ENCODE data around the gene SYT15.
"Not testable (repeated sequence)": the region's sequence is repeated elsewhere in the genome, so short reads cannot be mapped to it uniquely, and the experiment has no call there.

SYT15 gene

GRCh38 chr10:46557319-46558121, 21.4 kb upstream of the SYT15 start:
- DNase-seq = no peak

GRCh38 chr10:46558122-46558391, 20.9 kb upstream of the SYT15 start:
- no peak for DNase-seq

GRCh38 chr10:46558392-46559185, 20.3 kb upstream of the SYT15 start:
- DNase-seq = no peak

- DNase-seq = no peak
Observed at GRCh38 chr10:46559231-46559671, 19.7 kb upstream of the SYT15 start.

DNA sequence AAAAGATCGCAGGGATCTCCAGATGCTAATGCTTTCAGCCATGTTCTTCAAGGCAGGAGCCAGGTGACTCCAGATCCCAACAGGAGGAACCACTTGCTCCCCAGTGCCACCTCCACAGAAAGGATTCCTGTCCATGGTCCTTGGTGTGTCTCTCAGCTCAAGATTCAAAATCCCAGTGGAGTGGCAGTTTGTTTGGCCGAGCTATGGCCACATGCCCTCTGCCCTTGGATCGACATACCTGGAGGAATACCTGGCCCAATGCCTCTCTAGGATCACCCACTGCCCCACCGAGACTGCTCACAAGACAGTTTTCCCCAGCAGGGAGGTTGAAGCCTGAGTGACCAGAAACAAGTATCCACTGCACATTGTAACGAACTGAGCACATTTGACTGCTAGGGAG, 18.5 kb upstream of the SYT15 start:
- DNase-seq = no peak

DNA sequence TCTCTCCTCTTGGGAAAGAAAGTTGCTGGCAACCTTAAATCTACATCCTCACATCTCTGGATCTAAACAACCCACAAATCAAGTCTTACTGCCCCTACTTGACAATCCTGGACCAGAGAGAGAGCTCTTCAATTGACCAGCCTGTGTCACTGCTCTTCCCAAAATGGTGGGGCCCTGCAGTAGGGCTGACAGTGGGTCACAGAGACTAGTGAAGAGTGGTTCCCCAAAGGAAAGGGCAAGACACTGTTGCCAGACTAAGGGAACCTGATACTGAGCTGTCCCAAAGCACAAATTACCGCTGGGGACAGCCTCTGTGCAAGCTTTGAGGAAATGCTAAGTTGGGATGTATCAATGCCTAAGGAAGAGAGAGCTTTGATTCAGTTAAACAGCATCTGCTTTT, 18.0 kb upstream of the SYT15 start:
- no peak for DNase-seq

- peak; percentile 42 for DNase-seq
Observed at GRCh38 chr10:46565591-46566332, 13.2 kb upstream of the SYT15 start.

GRCh38 chr10:46567151-46567550, 11.8 kb upstream of the SYT15 start:
- not testable (repeated sequence) for DNase-seq

- not testable (repeated sequence) for DNase-seq
Observed at GRCh38 chr10:46570655-46571054, 8.3 kb upstream of the SYT15 start.

DNA sequence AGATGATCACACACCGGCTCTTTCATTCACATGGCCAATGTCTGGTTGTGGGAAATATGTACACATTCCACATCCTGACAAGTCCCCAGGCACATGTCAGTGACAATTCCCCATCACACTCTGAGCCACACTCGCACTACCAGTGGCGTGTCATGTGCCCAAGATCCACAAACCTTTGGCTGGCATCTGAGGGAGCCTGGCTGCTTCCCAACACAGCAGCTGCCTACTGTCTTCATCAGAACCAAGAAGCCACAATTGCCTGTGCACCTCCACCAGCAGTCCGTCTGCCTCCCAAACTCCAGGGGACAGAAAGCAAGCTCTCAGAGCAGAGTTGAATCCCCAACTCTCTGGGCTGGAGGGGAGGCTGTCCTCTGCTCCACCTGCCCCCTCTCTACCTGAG, 6.2 kb upstream of the SYT15 start:
- DNase-seq = not testable (repeated sequence)

DNA sequence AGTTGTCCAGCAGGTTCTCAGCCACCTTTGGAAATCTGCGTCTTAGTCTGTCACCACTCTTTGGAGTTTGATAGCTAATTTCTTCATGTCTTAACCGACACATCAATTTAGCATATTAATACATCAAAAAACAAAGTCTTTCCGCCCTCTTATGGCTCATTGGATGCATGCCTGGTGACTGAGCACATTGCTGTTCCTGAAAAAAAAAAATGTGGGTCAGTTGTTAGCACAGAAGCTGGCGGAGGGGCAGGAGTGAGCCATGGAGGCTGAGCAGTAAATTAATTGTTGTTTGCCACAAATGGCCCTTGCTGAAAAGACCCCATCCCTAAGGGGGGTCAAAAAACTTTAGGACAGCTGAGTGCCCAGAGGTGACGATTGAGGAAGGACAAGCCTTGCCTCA, 5.6 kb upstream of the SYT15 start:
- DNase-seq = not testable (repeated sequence)

DNA sequence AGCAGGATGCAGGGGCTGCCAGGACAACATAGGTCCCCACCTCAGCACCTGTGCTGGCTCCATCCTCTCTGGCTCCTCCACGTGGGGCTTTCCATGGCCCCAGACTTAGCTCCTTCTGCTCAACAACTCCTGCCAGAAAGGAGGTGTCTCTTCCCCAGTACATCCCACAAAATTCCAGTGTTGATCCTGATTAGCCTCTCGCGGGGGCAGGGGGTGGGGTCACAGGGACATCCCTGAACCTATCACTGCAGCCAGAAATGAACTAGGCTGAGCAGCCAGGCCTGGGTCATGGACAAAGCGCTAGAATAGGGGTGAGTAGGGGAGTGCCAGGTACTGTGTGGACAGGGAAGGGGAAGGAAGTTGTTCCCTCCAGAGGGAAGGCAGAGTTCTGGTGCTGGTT, 5.0 kb upstream of the SYT15 start:
- DNase-seq = not testable (repeated sequence)

GRCh38 chr10:46577624-46578473, 1.1 kb upstream of the SYT15 start:
- not testable (repeated sequence) for DNase-seq

DNA sequence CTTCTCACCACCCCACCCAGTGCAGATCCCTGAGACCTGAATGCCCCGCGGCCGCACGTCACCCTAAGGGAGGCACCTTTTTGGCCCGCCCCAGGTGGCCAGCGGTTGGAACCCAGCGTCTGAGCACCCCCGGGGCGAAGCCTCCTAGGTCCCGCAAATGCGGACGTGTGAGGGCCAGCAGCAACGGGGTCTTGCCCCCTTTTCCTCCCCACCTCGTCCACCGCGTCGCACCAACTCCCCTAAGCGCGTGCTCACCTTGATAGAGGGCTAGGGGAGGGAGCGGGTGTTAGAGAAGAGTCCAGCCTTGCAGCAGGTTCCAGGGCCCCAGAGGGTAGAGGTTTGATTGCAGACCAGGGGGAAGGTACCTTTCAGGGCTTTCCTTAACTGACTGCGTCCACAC, 450 bp downstream of the SYT15 start:
- not testable (repeated sequence) for DNase-seq

DNA sequence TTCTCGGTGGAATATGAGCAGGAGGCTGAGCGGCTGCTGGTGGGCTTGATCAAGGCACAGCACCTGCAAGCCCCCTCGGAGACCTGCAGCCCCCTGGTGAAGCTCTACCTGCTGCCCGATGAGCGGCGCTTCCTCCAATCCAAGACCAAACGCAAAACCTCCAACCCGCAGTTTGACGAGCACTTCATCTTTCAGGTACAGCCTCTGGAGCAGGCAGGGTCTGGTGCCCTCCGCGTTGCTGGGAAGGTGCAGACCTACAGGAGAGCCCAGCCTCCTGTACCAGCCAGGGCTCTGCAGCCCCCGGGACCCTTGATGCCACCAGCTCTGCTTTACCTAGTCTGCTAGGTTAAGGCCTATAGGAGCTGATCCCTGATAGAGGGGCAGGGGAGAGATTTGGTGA, 3.1 kb downstream of the SYT15 start:
- DNase-seq = not testable (repeated sequence)

DNA sequence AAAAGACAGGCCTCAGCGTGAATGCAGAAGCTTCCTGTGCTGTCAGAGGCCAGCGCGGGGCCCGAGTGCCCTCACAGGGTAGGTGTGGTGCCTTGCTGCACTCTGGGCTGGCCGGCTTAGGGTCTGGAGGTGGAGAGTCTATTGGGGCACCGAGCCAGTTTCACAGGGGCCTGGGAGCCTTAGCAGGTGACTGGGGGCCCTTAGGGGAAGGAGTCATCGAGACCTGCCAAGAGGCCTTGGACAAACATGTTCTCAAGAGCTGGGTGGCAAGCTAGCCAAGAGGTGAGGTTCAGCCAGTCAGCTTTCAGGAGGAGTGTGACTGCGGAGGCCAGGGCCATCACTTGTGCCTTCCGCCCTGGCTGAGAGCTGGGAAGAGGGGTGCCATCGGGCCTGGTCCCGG, 3.6 kb downstream of the SYT15 start:
- not testable (repeated sequence) for DNase-seq

- DNase-seq = not testable (repeated sequence)
Observed at GRCh38 chr10:46584196-46584595, 5.3 kb downstream of the SYT15 start.

- DNase-seq = not testable (repeated sequence)
Observed at GRCh38 chr10:46585246-46585645, 6.3 kb downstream of the SYT15 start.

- DNase-seq = not testable (repeated sequence)
Observed at GRCh38 chr10:46587546-46587945, 8.6 kb downstream of the SYT15 start.

- not testable (repeated sequence) for DNase-seq
Observed at GRCh38 chr10:46588221-46588620, 9.3 kb downstream of the SYT15 start.

DNA sequence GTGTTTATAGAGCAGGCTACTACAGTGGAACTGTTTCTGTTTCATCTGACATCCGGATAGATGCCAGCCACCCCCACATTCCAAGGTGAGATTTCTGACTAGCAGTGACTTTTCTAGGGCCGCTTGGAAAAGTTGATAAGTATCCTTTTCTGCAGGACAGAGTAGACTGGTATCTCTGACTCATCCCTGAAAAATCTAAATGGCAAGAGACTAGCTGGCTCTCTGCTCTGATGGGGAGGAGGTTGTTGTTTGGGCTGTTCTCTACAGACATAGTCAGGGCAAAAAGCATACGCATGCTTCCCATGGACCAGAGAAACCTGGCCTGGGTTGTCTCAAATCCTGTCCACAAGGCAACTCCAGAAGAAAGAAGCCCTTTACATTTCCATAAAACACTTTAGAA, 10.7 kb downstream of the SYT15 start:
- not testable (repeated sequence) for DNase-seq

DNA sequence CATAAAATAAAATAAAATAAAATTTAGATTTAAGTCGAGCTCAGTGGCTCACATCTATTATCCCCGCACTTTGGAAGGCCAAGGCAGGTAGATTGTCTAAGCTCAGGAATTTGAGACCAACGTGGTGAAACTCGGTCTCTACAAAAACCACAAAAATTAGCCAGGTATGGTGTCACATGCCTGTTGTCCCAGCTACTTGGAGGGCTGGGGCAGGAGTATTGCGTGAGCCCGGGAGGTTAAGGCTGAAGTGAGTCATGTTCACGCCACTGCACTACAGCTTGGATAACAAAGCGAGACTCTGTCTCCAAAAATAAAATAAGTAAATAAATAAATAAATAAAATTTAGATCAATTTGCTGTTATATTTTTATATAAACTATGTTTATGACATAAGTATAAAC, 12.1 kb downstream of the SYT15 start:
- not testable (repeated sequence) for DNase-seq

DNA sequence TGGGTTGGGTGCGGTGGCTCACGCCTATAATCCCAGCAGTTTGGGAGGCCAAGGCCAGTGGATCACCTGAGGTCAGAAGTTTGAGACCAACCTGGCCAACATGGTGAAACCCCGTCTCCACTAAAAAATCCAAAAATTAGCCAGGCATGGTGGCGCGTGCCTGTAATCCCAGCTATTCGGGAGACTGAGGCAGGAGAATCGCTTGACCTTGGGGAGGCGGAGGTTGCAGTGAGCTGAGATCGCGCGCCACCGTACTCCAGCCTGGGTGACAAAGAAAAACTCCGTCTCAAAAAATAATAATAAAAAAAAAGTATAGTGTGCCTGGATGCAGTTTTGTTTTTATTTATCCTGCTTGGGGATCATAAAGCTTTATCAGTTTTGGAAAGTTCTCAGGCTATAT, 14.4 kb downstream of the SYT15 start:
- not testable (repeated sequence) for DNase-seq

Measured in stimulated activated CD4-positive, alpha-beta T cell treated with anti-CD3 and anti-CD28 coated beads, Interleukin-1b, Interleukin-23, amount 100 ng/mL, for 48 hours (primary cell).